ENCODE data around the gene CYP3A5.

DNA sequence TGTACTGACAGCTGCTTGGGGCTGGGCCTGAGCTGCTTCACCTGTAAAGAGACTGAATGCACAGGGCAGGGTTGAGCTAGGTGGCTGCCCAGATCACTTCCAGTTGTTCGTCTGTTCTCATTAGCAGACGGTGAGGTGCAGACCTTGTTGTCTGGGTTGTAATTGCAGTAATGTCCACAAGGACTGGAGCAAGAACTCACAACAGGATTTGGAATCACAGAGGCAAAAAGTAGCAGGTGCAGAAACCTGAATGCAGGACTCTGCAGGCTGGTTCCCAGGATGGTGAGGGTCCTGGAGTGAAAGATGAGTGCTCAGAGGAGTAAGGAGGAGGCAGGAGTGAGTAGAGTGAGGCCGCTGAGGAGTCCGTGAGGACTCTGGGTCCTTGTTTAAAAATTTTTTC, 53.8 kb downstream of the CYP3A5 start:
- TF ChIP-seq POLR2A (IDR thresholded peaks at IDR 0.05) = no peak
- TF ChIP-seq, protein P1, sequence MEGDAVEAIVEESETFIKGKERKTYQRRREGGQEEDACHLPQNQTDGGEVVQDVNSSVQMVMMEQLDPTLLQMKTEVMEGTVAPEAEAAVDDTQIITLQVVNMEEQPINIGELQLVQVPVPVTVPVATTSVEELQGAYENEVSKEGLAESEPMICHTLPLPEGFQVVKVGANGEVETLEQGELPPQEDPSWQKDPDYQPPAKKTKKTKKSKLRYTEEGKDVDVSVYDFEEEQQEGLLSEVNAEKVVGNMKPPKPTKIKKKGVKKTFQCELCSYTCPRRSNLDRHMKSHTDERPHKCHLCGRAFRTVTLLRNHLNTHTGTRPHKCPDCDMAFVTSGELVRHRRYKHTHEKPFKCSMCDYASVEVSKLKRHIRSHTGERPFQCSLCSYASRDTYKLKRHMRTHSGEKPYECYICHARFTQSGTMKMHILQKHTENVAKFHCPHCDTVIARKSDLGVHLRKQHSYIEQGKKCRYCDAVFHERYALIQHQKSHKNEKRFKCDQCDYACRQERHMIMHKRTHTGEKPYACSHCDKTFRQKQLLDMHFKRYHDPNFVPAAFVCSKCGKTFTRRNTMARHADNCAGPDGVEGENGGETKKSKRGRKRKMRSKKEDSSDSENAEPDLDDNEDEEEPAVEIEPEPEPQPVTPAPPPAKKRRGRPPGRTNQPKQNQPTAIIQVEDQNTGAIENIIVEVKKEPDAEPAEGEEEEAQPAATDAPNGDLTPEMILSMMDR (IDR thresholded peaks at IDR 0.05) = no peak
- TF ChIP-seq POLR2AphosphoS5 (IDR thresholded peaks at IDR 0.05) = no peak
